DMS79 (cell line): Measurements from ENCODE around the gene GOLGA6L10.
"Not testable (repeated sequence)": the region's sequence is repeated elsewhere in the genome, so short reads cannot be mapped to it uniquely, and the experiment has no call there.

Experiments used
- DNase-seq: peaks from one replicate; lab custom pipeline; 2025; lab: John Stamatoyannopoulos, UW

Gene GOLGA6L10

GRCh38 chr15:82318281-82318680, 31.0 kb downstream of the GOLGA6L10 start:
- DNase-seq, result not testable (repeated sequence)

DNA sequence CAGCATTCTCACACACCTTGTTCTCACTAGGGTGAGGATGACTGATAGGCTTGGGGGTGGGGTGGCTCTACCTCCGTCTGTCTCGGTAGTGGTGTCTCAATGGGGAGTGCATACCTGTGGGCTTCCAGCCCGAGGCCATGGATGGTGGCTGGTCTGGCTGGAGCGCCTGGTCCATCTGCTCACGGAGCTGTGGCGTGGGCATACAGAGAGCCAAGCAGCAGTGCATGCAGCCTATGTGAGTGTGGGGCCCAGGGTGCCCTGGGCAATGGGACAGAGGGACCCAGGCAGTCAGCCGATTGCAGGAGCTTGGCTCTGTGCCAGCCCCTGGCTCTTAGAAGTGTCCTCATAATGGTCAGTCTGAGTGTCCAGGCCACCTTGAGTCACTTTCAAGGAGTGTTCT, 31.8 kb downstream of the GOLGA6L10 start:
- DNase-seq, result not testable (repeated sequence)

DNA sequence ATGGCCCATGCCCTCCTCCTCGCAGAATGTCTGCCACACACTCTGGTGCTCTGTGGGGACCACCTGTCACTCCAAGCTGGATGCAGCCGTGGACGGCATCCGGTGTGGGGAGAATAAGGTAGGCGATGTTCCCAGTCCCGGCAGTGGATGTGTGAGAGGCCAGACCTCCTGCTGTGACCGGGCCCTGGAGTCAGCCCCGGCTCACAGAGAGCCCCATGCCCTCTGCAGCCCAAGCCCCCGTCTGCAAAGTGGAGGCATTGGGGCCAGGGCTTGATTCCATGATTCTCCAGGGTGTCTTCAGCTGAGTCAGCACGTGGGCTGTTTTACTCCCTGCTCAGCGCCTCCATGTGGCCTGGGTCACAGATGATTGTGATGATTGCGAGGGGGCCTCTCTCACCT, 32.2 kb downstream of the GOLGA6L10 start:
- DNase-seq, result no peak

DNA sequence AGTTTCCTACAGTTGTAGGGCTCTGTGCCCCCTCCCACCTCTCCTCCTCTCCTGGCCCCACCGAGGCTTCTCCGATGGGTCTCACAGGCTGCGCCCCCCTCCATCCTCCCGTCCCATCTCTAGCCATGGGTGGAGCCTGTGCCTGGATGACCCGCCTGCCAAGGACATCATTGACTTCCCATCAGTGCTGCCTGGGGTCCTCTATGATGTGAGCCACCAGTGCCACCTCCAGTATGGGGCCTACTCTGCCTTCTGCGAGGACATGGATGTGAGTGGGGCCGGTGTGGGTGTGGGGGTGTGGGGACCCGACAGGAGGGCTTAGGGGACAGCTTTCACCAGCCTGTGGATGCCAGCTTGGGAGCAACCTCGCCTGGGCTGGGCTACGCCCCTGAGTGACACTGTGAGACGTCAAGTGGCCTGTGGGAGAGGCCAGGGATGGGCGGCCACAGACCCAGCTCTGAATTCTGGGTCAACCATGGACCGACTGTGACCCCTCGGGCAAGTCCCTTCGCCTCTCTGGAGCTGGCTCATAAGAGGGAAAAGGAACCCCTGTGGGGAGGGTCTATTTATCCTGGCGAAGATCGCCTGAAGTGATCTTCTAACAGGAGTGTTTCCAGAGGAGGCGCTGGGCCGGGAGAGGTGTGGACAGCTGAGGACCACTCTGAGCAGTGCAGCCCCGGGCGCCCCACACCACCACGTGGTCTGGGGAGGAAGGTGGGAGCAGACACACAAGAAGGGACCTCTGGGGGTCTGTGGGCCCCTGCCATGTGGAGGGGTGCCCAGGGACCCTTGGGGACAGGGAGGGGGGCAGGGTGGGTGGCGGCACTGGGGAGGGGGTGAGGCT, 32.8 kb downstream of the GOLGA6L10 start:
- not testable (repeated sequence) for DNase-seq

DNA sequence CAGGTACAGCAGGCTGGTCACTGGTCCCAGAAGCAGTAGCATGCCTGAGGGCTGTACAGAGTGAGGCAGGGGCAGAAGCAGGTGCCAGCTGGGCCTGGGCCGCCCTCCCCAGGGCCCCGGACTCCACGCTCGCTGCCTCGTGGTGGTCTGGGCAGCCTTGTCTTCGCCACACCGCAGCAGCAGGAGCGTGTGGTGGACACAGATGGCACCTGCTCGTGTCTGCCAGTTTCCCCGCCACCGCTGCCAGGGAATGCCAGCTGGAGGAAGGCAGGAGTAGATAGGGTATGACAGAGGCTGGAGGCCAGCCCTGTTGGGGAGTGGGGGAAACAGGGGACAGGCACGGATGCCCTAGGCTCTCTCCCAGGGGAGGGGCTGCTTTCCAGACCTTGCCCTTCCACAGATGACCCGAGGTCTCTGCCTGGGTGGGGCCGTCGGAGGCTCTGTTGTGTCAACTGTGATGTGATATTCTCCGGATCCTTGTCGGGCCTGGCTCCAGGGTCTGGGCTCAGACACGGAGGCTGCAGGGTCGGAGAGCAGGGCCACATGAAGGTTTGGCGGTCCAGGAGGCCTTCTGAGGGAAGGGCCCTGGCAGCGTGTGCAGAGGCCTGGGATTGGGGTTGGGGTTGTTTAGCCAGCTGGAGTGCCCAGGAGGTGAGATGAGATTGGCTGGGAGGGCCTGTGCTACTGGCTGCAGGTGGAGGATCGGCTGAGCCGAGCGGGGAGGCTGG, 33.6 kb downstream of the GOLGA6L10 start:
- DNase-seq, result no peak

DNA sequence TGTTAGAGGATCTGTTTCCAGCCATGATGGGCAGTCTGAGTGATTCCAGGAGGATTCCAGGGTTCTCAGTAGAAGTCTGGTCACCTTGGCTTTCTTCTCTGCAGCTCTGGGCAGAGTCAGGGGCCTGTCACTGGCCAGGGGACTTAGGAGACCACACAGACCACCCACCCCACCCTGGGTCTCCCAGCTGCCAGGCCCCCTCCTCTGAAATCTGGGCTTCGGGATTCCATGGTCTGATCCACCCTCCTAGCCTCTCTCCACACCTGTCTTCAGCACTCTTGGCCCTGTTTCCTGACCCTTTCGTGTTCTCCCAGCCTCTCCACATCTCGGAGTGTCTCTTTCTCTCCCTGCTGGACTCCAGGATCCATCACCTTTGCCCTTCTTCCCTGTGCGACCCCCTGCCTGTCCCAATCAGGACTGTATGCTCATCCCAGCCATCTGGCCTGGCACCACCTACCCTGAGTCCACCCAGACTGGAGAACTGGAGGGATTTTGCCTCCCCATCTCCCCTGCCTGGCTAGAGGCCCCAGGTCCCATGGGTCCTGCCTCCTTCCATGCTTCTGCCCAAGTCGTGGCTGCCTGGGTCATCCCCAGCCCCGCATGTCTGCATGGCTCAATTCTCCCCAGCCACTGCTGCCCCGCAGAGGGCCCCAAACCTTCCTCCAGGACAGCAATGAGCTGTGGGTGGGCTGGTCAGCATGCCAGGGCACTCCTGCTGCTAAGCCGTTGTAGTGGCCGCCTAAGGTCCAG, 34.3 kb downstream of the GOLGA6L10 start:
- no peak for DNase-seq

DNA sequence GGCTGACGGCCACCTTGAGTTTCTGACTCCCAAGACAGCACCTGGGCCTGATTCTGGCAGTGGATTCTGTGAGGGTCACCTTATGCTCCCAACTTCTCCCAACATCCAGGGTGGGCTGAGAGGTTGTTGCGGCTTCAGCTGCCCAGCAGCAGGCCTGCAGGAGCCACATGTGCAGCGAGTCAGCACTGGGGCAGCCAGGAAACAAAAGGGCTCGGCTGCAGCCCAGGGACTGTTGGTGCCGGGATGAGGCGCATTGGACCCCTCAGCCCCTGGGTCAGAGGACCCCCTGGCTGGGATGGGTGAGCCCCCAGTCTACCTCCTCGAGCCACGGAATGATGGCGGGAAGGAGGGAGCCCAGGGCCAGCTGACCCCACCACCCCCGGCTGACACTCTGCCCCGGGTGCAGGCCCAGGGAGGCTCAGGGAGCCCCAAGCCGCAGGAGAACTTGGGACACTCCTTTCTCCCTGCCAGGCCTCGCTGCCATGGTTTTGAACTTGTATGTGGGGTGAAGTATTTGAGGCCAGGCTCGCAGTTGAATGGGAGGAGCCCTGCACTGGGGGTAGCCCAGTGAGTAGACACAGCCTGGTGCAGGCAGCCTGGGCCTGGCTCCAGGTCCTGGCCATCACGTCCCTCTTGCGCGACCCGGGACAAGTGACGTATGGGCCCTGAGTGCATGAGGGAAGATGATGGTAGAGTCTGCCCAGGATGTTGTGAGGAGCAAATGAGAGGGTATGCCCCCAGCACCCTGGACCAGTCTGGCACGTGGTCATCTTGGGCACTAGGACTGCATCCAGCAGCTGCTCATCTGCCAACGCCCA, 35.1 kb downstream of the GOLGA6L10 start:
- DNase-seq, result not testable (repeated sequence)

DNA sequence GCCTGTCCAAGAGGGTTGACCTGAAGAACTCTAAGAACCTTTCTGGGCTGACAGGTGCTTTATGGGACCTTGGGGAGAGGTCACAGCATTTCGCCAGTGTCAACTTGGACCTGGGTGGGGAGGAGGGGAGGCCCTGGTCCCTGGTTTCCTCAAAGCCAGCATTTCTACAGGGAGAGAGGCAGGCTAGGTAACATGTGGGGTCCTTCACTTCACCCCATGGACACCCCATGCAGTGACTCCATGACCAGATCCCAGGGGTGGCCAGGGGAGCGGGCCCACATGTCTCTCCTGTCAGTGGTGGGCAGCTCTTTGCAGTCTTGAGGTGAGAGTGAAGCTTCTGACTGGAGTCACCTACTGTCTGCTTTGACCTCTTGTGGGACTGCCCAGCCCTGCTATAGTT, 35.8 kb downstream of the GOLGA6L10 start:
- DNase-seq, result no peak

DNA sequence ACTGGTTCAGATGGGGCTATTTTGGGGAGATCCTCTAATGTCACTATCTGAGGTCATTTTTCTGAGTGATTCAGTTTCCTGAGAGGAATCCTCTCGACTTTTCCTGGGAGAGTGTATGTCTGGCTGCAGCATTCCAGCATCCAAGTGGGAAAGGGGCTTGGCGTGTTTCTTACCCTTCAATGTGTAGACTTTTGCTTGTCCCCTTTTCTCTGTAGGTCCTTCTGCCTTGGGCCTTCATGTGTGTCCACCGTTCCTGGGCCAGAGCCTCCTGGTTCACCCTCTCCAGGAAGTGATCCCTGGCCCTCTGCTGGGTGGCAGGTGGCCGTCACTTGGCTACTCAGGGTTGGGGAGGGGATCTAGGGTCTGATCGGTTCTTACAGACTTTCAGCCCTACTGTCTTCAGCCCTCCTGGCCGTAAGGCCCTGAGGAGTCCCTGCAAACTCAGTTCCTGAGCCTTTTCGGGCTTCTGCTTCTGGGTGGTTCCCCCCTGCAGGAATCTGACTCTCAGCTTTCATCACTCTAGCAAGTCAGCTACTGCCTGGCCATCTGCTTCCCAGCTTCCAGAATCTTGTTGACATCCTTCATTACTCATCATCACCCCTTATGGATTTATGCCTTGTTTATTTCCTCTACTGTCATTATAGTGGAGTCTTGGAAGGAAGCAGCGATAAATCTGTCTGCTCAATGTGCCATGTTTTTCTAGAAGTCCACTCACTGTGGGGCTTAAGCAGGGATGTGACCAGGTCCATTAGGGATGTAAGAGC, 36.5 kb downstream of the GOLGA6L10 start:
- no peak for DNase-seq

DNA sequence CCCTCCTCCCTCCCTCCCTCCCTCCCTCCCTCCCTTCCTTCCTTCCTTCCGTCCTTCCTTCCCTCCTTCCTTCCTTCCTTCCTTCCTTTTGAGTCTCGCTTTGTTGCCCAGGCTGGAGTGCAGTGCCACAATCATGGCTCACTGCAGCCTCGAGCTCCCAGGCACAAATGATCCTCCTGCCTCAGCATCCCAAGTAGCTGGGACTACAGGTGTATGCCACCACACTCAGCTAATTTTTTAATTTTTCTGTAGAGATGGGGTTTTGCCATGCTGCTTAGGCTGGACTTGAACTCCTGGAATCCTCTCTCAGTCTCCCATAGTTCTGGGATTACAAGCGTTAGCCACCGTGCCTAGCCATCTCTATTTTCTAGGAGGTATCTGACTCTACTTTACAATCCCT, 38.0 kb downstream of the GOLGA6L10 start:
- not testable (repeated sequence) for DNase-seq

- no peak for DNase-seq
Measured at GRCh38 chr15:82309802-82310201, 39.5 kb downstream of the GOLGA6L10 start.

- DNase-seq, result no peak
Measured at GRCh38 chr15:82307714-82308081, 41.6 kb downstream of the GOLGA6L10 start.

DNA sequence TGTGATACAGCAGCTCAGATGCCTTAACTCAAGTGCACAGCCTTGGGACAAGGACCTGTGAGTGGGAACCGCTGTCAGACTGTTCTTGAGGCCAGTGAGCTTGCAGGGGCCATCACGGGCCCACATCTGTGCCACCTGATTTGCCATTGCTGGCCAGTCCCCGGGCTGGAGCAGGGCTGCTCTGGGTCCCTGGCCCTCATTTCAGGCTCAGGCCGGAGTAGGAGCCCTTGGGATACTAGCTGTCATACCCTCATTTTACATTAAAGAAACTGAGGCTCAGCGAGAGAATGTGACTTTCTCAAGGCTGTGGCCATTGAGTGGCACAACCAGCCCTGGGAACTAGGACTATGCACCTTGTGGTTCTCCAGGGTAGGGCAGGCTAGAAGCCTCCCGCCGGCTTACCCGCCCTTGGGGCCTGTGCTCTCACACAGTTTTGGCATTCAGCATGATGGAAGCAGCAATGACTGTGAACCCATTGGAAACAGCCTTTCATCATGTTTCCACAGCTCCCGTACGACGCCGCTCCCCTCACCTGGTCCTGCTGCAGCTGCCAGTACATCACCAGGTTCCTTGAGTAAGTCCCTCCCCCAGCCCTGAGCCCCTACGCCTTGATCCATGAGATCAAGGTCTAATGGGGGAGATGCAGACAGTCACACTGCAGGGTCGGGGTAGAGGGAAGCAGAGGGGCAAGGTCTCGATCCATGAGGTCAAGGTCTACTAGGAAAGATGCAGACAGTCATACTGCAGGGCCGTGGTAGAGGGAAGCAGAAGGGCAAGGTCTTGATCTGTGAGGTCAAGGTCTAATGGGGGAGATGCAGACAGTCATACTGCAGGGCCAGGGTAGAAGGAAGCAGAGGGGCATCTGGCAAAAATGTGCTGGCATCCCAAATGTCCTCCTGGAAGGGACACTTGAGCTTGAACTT, 42.2 kb downstream of the GOLGA6L10 start:
- no peak for DNase-seq

GRCh38 chr15:82305621-82306048, 43.6 kb downstream of the GOLGA6L10 start:
- DNase-seq, result no peak

GRCh38 chr15:82304778-82305090, 44.5 kb downstream of the GOLGA6L10 start:
- no peak for DNase-seq

DNA sequence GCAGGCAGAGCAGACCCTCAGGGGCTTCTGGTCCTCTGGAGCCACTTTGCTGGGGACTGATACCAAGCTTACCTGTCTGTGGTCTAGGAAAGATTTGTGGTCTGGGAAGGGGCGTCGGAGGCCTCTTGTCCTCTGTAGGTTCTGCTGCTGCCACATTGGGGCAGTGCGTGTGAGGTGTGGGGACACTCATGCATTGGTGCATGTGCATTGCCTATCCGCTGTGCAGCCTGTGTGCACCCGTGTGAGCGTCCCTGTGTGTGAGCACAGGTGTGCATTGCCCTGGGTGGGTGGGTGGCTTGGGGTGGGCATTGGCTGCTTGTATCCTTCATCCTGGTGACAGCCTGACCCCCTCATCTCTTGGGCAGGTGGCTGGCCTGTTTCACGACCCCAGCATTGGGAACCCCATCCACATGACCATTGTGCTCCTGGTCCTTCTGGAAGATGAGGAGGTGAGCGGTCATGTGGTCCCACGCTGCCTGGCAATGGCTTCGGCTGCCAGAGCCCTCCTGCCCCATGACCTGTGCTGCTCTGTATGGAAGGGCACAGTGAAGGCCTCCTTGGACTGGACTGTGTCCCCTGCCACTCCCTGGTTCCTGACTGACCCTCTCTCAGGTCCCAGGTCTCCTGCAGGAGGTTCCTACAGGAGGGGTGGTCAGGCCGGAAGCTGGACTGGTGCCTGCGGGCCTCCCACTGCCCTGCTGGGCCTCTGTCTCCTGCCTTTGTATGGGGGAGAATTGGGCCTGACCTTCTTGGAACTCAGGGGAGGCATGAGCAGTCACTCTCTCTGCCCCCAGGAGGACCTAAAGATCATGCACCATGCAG, 45.1 kb downstream of the GOLGA6L10 start:
- no peak for DNase-seq

- no peak for DNase-seq
Measured at GRCh38 chr15:82301296-82302016, 47.8 kb downstream of the GOLGA6L10 start.

GRCh38 chr15:82300883-82301282, 48.4 kb downstream of the GOLGA6L10 start:
- DNase-seq, result no peak
